ENCODE data around the gene CTSL.

- no peak for TF ChIP-seq CTCF (IDR thresholded peaks at IDR 0.05; ENCODE audit: low read length)
- no peak for TF ChIP-seq EZH2 (IDR thresholded peaks at IDR 0.05; ENCODE audit: borderline replicate concordance, low read length)
Measured at GRCh38 chr9:87720173-87720572, 5.7 kb upstream of the CTSL start.

All from OCI-LY1 (cell line).